ENCODE measurements around the gene CDT1. TPM values are rescaled to one million over a fixed set of nuclear protein-coding genes. Genes with fewer than 3 reads are reported as not detected.

Gene CDT1
- total and polyA plus RNA-seq, 2 donors (not counting 1 experiment from before 2014, with no cell fraction given), result 1.3 to 3.6 TPM

DNA sequence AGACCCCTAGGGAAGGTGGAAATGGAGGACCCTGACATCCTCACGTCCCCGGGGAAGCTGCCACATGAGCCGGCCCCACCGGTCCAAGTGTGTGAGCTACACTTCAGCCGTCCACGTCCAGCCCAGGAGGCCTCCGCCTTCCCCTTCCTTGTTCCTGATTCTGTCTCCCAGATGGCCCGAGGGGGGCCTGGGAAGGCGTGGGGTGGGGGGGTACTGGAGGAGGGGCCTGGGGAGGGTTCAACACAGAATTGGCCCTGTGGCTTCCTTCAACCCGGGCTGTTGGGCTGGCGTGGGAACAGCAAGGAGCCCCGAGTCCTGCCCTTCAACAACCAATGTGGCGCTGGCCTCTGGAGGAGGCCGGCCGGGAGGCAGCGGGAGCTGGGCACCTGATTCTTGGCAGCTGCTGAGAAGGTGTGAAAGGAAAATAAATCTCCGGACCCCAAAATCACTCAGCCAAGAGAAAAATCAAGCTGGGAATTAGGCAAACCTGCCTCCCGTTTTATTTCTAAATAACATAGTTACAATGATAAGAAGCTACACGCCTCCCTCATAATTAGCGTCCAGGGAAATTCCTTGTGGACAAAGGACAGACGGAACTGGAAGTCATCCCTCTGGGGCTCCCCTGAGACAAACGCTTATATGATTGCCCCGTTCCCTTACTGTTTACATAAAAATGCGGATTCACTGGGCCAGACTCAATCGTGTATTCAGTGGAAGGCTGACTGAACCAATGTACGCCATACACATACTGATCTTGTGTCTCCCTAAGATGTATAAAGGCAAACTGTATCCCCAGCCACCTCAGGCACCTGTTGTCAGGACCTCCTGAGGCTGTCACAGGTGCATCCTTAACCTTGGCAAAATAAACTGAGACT lies 9.9 kb downstream of the CDT1 start:
- peaks cover 21% of the 10 kb centered on the region for H3K4me1 ChIP-seq (ENCODE audit: control insufficient read depth, extremely low read depth, insufficient read depth, low read length)
- peaks cover 16% of the 10 kb centered on the region for H3K79me2 ChIP-seq (ENCODE audit: control insufficient read depth, insufficient read depth, low read length)
- peaks cover 9% of the 10 kb centered on the region for H3K36me3 ChIP-seq (ENCODE audit: control insufficient read depth, insufficient read depth, low read length)
- no peak overlapping the region for H3K9ac ChIP-seq (ENCODE audit: insufficient read depth, low read length)
- H3K4me2 ChIP-seq (ENCODE audit: extremely low read depth, insufficient read depth, low read length), result no peak overlapping the region
- H3K27ac ChIP-seq (ENCODE audit: insufficient read depth, low read length), result peak overlapping the region; percentile 88
- no peaks in the 10 kb centered on the region for H3K9me3 ChIP-seq (ENCODE audit: control insufficient read depth, insufficient read depth, low read depth, low read length)
- DNase-seq (ENCODE audit: low read depth in 2 of 2), result no peak
- TF ChIP-seq, protein P1, sequence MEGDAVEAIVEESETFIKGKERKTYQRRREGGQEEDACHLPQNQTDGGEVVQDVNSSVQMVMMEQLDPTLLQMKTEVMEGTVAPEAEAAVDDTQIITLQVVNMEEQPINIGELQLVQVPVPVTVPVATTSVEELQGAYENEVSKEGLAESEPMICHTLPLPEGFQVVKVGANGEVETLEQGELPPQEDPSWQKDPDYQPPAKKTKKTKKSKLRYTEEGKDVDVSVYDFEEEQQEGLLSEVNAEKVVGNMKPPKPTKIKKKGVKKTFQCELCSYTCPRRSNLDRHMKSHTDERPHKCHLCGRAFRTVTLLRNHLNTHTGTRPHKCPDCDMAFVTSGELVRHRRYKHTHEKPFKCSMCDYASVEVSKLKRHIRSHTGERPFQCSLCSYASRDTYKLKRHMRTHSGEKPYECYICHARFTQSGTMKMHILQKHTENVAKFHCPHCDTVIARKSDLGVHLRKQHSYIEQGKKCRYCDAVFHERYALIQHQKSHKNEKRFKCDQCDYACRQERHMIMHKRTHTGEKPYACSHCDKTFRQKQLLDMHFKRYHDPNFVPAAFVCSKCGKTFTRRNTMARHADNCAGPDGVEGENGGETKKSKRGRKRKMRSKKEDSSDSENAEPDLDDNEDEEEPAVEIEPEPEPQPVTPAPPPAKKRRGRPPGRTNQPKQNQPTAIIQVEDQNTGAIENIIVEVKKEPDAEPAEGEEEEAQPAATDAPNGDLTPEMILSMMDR (conservative IDR thresholded peaks at IDR 0.05 in 1 of 2, IDR thresholded peaks at IDR 0.05 in 1 of 2; ENCODE audit: low read depth in 1 of 2, low read length in 2 of 2), result no peak
- TF ChIP-seq EZH2 (IDR thresholded peaks at IDR 0.05; ENCODE audit: low read length, missing control alignments), result no peak
- no peak overlapping the region for H2AFZ ChIP-seq (ENCODE audit: low read length)
- H3K27me3 ChIP-seq (ENCODE audit: control insufficient read depth, insufficient read depth, low read length), result no peaks in the 10 kb centered on the region
- no peak overlapping the region for H3K4me3 ChIP-seq (replicated peaks in 1 of 4; ENCODE audit: control extremely low read depth in 1 of 4, insufficient read depth in 1 of 4, low read depth in 3 of 4, low read length in 4 of 4)
- H4K20me1 ChIP-seq (ENCODE audit: control insufficient read depth, extremely low read depth, insufficient read depth, low read length), result no peaks in the 10 kb centered on the region

DNA sequence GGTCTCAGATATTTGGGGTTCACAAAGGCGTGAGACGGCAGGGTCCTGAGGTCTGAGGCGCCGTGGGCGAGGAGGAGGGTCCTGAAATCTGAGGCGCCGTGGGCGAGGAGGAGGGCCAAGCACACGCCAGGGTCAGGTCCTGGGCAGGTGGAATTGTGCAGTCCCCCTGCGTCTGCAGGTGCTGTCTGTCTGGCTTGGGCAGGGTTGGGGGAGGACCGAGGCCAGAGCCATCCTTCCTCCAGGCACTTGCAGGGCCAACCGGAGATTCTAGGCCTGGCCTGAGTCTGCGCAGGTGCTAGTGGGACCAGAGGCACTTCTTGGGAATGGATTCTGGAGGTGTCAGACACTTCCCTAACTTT lies 10.5 kb downstream of the CDT1 start:
- Histone ChIP-seq H3K27me3 (ENCODE audit: control insufficient read depth, insufficient read depth, low read length) (no peaks in the 10 kb centered on the region), H3K4me2 (ENCODE audit: extremely low read depth, insufficient read depth, low read length) (no peak overlapping the region), H3K36me3 (ENCODE audit: control insufficient read depth, insufficient read depth, low read length) (peaks cover 9% of the 10 kb centered on the region), H3K27ac (ENCODE audit: insufficient read depth, low read length) (no peak overlapping the region), H3K79me2 (ENCODE audit: control insufficient read depth, insufficient read depth, low read length) (peaks cover 16% of the 10 kb centered on the region), H3K9me3 (ENCODE audit: control insufficient read depth, insufficient read depth, low read depth, low read length) (no peaks in the 10 kb centered on the region), H3K4me3 (replicated peaks in 1 of 4; ENCODE audit: control extremely low read depth in 1 of 4, insufficient read depth in 1 of 4, low read depth in 3 of 4, low read length in 4 of 4) (no peak overlapping the region), H2AFZ (ENCODE audit: low read length) (no peak overlapping the region), H4K20me1 (ENCODE audit: control insufficient read depth, extremely low read depth, insufficient read depth, low read length) (no peaks in the 10 kb centered on the region), H3K9ac (ENCODE audit: insufficient read depth, low read length) (no peak overlapping the region), H3K4me1 (ENCODE audit: control insufficient read depth, extremely low read depth, insufficient read depth, low read length) (peaks cover 23% of the 10 kb centered on the region)
- TF ChIP-seq, protein P1 (conservative IDR thresholded peaks at IDR 0.05 in 1 of 2, IDR thresholded peaks at IDR 0.05 in 1 of 2; ENCODE audit: low read depth in 1 of 2, low read length in 2 of 2), result no peak
- TF ChIP-seq EZH2 (IDR thresholded peaks at IDR 0.05; ENCODE audit: low read length, missing control alignments), result no peak
- no peak for DNase-seq (ENCODE audit: low read depth in 2 of 2)

DNA sequence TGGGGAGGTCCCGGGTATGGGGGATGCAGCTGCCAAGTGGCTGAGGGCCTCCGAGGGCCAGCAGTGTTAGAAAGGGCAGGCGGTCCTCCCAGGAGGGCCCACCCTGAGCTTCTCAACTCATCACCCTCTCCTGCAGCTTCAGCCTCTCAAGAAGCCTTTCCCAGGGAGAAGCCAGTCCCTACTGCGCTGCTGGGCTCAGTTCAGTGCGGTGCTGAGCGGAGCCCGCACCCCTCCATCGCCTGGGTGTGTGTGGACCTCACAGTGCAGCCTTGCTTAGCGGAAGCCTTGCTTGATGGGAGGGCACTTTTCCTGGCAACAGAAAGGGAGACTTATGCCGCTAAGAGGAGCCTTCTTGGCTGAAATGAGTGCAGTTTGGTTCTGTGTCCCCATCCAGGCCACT lies 11.6 kb downstream of the CDT1 start:
- H3K27ac ChIP-seq (ENCODE audit: insufficient read depth, low read length), result no peak overlapping the region
- H3K4me3 ChIP-seq (replicated peaks in 1 of 4; ENCODE audit: control extremely low read depth in 1 of 4, insufficient read depth in 1 of 4, low read depth in 3 of 4, low read length in 4 of 4), result no peak overlapping the region
- H4K20me1 ChIP-seq (ENCODE audit: control insufficient read depth, extremely low read depth, insufficient read depth, low read length), result no peaks in the 10 kb centered on the region
- no peak overlapping the region for H2AFZ ChIP-seq (ENCODE audit: low read length)
- no peak overlapping the region for H3K4me2 ChIP-seq (ENCODE audit: extremely low read depth, insufficient read depth, low read length)
- no peak for DNase-seq (ENCODE audit: low read depth in 2 of 2)
- H3K27me3 ChIP-seq (ENCODE audit: control insufficient read depth, insufficient read depth, low read length), result no peaks in the 10 kb centered on the region
- peaks cover 5% of the 10 kb centered on the region for H3K79me2 ChIP-seq (ENCODE audit: control insufficient read depth, insufficient read depth, low read length)
- H3K9me3 ChIP-seq (ENCODE audit: control insufficient read depth, insufficient read depth, low read depth, low read length), result no peaks in the 10 kb centered on the region
- no peaks in the 10 kb centered on the region for H3K36me3 ChIP-seq (ENCODE audit: control insufficient read depth, insufficient read depth, low read length)
- H3K9ac ChIP-seq (ENCODE audit: insufficient read depth, low read length), result no peak overlapping the region
- peaks cover 15% of the 10 kb centered on the region for H3K4me1 ChIP-seq (ENCODE audit: control insufficient read depth, extremely low read depth, insufficient read depth, low read length)
- TF ChIP-seq, protein P1 (conservative IDR thresholded peaks at IDR 0.05 in 1 of 2, IDR thresholded peaks at IDR 0.05 in 1 of 2; ENCODE audit: low read depth in 1 of 2, low read length in 2 of 2), result no peak
- no peak for TF ChIP-seq EZH2 (IDR thresholded peaks at IDR 0.05; ENCODE audit: low read length, missing control alignments)
